GM21619 (cell line): ENCODE data around the gene NMRAL1.

Source experiments
- ATAC-seq: cut with Tn5 transposase; IDR thresholded peaks from one replicate; pipeline ENCODE4 v1.9.1; 2021; ENCODE audit not compliant: unreplicated experiment

NMRAL1 gene

DNA sequence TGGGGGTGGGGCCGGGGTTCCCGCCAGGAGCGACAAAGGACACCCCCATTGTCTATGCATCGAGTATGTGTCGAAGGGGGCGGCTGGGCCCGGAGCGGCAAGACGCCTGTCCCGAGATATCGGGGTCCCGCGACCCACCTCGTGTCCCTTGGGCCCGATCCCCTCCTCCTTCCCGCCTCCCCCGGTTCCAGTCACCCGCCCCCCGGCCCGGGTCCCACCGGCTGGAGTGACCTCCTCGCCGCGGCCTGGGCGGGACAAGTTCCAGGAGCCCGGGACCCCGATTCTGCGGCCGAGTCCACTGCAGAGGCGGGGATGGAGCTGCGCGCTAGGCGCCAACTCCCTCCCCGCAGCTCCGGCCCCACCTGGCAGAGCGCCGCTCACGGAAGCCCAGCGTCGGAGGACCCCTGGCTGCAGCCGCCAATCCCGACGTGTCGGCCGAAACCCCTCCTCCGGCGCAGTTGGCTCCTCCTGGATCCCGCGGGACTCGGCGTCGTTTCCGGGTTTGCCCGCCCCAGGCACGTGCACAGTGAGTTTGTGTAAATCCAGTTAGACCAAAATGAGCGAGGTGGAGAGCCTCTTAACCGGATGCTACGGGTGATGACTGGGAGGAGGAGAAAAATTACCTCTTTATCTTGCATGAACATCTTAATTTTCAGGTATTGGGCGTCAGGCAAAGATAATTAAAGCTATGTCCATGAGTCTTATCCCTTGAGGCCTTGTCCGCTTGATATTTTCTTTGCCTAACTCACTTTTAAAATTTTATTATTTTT is at the start of gene NMRAL1:
Gene NMRAL1 (minus strand): TSS at position 434 of the 770 bp plus-strand sequence. CDS start 493 bp downstream, outside the sequence.
- ATAC-seq, result peak; percentile 44

DNA sequence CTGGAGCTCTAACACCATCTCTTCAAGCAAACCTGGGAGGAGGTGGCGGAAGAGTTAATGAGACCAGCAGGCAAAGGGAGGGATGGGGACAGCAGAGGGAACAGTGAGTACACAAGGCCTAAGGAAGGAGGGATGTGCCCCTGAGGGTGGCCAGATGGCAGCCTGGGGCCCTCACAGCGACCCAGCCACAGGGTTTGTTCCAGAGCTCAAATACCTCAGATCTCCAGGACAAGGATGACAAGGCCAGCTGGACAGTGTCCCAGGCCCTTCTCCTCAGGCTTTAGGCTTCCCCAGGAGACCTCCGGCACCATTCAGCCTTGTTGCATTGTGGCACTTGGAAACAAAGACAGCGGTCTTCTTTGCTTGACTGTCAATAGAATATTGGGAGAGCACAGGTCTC is 49.3 kb upstream of the NMRAL1 start:
- no peak for ATAC-seq

GRCh38 chr16:4522051-4522581 is 47.7 kb upstream of the NMRAL1 start:
- ATAC-seq, result no peak

DNA sequence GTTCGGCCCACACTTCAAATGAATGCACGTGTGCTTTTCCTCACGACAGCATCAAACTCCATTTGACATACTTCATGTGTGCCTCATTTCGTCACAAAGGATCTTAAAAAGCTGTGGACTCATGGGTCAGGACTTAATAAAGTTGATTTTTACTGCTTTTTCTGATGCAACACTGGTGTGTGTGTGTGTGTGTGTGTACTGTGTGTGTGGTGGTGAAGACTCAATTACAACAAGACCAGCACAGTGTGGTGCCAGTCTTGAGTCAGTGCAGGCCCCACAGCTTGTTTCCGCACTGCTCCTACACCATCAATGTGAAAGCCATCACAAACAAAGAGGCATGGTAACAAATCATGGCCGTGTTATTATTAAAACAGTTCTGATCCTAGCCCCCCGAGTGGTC is 46.5 kb upstream of the NMRAL1 start:
- no peak for ATAC-seq

GRCh38 chr16:4519274-4520058 is 45.0 kb upstream of the NMRAL1 start:
- no peak for ATAC-seq

DNA sequence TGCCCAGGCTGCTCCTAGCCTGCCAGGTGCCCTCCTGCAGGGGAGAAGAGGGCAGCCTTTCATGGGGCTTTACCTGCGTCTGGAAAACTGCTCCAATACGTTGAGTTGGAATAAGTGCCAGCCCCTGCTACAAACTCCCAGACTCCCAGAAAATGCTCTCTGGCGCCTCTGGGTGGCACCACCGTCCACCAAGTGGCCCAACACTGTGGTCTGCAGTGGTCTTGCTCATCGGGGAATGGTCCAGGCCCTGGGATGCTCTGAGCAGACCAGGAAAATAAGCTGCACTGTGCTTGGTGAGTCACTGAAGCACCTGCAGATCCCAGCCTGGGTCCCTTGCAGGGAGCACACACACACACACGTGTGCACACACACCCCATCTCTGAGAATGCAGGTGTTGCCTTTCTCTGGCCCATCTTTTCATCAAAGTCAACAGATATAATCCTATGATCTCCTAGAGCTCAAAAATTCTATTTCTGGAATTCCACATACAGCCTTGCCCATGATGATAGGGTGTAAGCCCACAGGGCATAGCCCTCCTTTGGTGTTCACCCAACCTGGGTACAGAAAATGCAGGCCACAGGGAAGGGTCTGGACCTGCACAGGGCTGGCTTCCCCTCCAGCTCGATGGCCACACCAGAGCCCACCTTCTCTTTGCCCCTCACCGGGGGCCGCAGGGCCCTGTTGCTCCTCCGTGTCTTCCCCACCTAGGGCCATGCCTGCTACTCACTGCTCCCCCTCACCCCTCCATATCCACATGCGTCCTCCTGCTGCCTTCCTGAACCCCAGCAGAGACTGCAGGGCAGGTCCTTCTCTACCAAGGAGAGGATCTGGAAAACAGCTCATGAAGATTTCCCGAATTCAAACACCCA is 43.6 kb upstream of the NMRAL1 start:
- ATAC-seq, result no peak

GRCh38 chr16:4515611-4516233 is 41.3 kb upstream of the NMRAL1 start:
- ATAC-seq, result no peak

DNA sequence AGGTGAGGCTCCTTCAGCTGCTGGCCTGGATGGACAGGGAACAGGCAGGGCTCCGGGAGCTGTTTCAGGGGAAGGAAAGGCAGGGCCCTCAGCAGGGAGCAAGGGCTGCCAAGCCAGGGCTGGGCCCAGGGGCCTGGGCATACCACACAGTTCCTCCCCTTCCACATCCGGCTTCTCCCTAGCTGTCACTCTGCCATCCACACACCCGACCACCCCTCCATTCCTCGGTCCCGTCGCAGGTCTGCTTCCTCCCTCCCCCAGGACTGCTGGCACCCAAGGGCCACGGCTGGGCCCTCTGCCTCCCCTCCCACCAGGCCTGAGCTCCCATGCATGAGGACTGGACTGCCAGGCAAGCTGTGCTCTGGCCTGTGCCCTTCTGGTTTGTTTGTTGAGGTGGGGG is 40.2 kb upstream of the NMRAL1 start:
- ATAC-seq, result no peak

- no peak for ATAC-seq
These were observed 39.5 kb upstream of the NMRAL1 start for GRCh38 chr16:4513881-4514280.

DNA sequence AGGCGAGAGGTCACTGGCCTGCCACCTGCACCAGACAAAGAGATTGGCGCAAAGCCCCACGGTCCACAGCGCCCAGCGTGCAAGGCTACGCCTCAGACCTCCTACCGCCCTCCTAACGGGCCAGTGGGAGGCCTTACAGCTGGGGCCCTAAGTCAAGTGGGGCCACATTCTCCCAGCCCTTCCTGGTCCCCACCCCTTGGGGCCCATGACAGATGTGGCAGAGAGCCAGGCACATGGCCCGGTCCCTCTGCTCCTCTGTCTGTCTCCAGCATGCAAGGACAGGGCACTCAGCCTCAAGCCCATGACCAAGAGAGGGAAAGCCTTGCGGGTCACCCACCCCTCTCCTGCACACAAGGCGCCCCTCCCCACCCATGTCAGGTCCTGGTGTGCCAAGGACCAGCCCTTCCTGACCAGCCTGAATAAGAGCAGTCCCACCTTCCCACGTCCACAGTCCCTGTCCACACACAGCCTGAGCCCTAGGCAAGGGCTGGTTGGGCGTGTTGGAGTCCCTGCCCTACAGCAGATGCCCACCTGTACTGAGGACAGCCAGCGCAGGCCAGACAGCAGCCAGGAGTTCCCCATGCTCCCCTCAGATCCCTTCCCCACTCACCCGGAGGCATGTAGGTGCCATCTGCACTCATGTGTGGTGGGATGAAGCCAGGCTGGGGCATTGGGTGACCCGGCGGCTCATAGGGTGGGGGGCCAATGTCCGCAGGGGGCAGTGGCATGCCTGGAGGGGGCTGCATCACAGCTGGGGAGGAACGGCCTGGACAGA is 38.8 kb upstream of the NMRAL1 start:
- ATAC-seq, result no peak

DNA sequence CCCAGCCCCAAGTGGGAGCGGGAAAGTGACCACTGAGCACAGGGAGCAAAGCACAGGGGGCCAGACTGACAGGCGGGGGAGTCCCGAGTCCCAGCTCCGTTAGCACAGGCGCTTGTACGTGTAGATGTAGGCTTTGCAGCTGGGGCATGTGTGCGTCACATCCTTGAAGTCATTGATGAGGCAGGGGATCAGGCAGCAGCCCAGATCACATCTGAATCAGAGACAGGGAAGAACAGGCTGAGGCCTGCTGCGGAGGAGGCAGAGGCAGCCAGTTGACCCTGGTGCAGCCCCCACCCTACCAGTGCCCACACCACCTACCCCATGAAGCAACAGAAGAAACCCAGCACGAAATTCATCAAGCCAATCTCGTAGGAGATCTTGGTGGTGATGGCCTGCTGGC is 38.0 kb upstream of the NMRAL1 start:
- ATAC-seq, result no peak

DNA sequence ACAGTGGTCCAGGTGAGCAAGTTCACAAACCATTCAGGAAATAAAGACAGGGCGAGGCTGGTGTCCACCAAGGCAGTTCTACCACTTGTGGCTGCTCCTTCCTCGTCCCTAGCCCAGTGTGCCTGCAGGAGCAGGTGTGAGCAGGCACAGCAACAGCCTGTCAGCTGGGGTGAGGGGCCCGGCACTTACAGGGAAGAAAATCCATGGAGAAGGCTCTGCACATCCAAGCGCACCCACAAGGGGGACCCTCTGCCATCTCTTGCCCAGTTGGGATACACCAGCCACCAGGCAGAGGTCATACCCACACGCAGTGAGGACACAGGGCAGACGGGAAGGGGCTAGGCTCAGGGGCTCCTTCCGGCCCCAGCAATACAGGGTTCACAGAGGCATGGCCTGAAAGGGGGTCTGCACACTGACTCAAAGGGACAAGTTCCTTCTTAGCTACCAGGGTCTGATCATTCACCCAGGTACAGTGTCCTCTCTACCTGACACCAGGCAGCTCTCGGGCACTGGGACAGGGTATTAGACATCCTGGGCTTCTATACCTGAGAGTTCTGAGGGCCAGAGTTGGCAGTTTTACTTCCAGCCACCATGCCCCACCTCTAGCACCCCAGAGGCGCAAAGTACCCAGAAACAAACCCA is 37.1 kb upstream of the NMRAL1 start:
- no peak for ATAC-seq

- no peak for ATAC-seq
These were observed 36.5 kb upstream of the NMRAL1 start for GRCh38 chr16:4510747-4511426.

GRCh38 chr16:4510131-4510530 is 35.7 kb upstream of the NMRAL1 start:
- no peak for ATAC-seq

GRCh38 chr16:4509420-4509819 is 35.0 kb upstream of the NMRAL1 start:
- ATAC-seq, result no peak

GRCh38 chr16:4508806-4509205 is 34.4 kb upstream of the NMRAL1 start:
- ATAC-seq, result no peak

DNA sequence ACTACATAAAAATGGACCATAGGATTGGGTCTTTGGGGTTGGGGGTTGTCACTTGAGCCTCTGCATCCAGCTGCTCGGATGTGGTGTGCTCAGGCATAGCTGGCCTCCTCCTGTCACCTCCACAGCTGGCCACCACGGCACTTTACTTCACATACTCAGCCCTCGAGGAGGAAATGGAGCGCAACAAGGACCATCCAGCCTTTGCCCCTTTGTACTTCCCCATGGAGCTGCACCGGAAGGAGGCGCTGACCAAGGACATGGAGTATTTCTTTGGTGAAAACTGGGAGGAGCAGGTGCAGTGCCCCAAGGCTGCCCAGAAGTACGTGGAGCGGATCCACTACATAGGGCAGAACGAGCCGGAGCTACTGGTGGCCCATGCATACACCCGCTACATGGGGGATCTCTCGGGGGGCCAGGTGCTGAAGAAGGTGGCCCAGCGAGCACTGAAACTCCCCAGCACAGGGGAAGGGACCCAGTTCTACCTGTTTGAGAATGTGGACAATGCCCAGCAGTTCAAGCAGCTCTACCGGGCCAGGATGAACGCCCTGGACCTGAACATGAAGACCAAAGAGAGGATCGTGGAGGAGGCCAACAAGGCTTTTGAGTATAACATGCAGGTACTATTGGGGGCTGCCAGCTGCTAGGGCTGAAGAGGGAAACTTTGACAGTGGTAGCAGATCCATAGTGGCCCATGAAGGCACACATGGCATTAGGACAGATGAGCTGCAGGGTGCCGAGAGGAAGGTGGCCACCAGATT is 33.3 kb upstream of the NMRAL1 start:
- no peak for ATAC-seq

- no peak for ATAC-seq
These were observed 32.0 kb upstream of the NMRAL1 start for GRCh38 chr16:4506450-4506849.
